Eye (tissue), 1 donor: ENCODE data around the gene FAM222A.

ENCODE experiments used
- DNase-seq: peaks from one replicate; pipeline ENCODE4 v3.0.0-alpha.2; 2015

The FAM222A gene

GRCh38 chr12:109760930-109761921 lies 47.6 kb downstream of the FAM222A start:
- DNase-seq, result no peak

GRCh38 chr12:109762071-109762672 lies 48.5 kb downstream of the FAM222A start:
- no peak for DNase-seq

- DNase-seq, result no peak
Measured at GRCh38 chr12:109762673-109763191, 49.1 kb downstream of the FAM222A start.

GRCh38 chr12:109763201-109763841 lies 49.7 kb downstream of the FAM222A start:
- DNase-seq, result no peak

- no peak for DNase-seq
Measured at GRCh38 chr12:109764123-109764522, 50.5 kb downstream of the FAM222A start.

GRCh38 chr12:109764776-109765445 lies 51.3 kb downstream of the FAM222A start:
- DNase-seq, result no peak

- DNase-seq, result no peak
Measured at GRCh38 chr12:109765446-109765810, 51.8 kb downstream of the FAM222A start.

GRCh38 chr12:109766251-109766778 lies 52.7 kb downstream of the FAM222A start:
- DNase-seq, result no peak

GRCh38 chr12:109767456-109767855 lies 53.8 kb downstream of the FAM222A start:
- no peak for DNase-seq

- no peak for DNase-seq
Measured at GRCh38 chr12:109767991-109768900, 54.6 kb downstream of the FAM222A start.

- DNase-seq, result no peak
Measured at GRCh38 chr12:109768901-109769670, 55.5 kb downstream of the FAM222A start.

GRCh38 chr12:109770104-109770860 lies 56.7 kb downstream of the FAM222A start:
- DNase-seq, result no peak

GRCh38 chr12:109770861-109771670 lies 57.4 kb downstream of the FAM222A start:
- no peak for DNase-seq

GRCh38 chr12:109771746-109772621 lies 58.4 kb downstream of the FAM222A start:
- DNase-seq, result no peak

- DNase-seq, result no peak
Measured at GRCh38 chr12:109772622-109773321, 59.1 kb downstream of the FAM222A start.

- DNase-seq, result no peak
Measured at GRCh38 chr12:109773384-109774011, 59.9 kb downstream of the FAM222A start.
